Calu3 (cell line): ENCODE measurements around the gene ITGB1. TPM values are rescaled to one million over a fixed set of nuclear protein-coding genes. Genes with fewer than 3 reads are reported as not detected.
A peak's percentile ranks its signal among the peaks of the same experiment; 100 is the strongest.

Experiments
- BruUV-seq: library from RNA; stranded (reverse); fragments of 400-500 nt; replicated peaks from 2 replicates; lab custom pipeline; 2021; lab: Mats Ljungman, UMichigan
- CTCF ChIA-PET: fragments of 300-600 bp; sonication (Branson Sonifier 250); formaldehyde crosslinking; loops from one replicate; lab custom pipeline; 2022; ENCODE audit warnings: antibody characterized with exemption; lab: Charles Lee
- DNase-seq: peaks from one replicate; pipeline ENCODE4 v3.0.0; 2022
- H3K27ac Mint-ChIP-seq: one replicate; pipeline ENCODE4 v1.8.0; 2022; ENCODE audit warnings: mixed read lengths; ENCODE audit not compliant: unreplicated experiment
- H3K27me3 Mint-ChIP-seq: one replicate; pipeline ENCODE4 v1.8.0; 2022; ENCODE audit warnings: mixed read lengths; ENCODE audit not compliant: unreplicated experiment
- H3K36me3 Mint-ChIP-seq: one replicate; pipeline ENCODE4 v1.8.0; 2022; ENCODE audit warnings: mild to moderate bottlenecking, moderate library complexity, mixed read lengths; ENCODE audit not compliant: insufficient read depth, unreplicated experiment
- H3K4me1 Mint-ChIP-seq: one replicate; pipeline ENCODE4 v1.8.0; 2022; ENCODE audit warnings: mild to moderate bottlenecking, low read depth, mixed read lengths; ENCODE audit not compliant: unreplicated experiment
- H3K4me3 Mint-ChIP-seq: one replicate; pipeline ENCODE4 v1.8.0; 2022; ENCODE audit warnings: mild to moderate bottlenecking, low read depth, moderate library complexity, mixed read lengths; ENCODE audit not compliant: unreplicated experiment
- H3K9me3 Mint-ChIP-seq: one replicate; pipeline ENCODE4 v1.8.0; 2022; ENCODE audit warnings: low read depth, mixed read lengths; ENCODE audit not compliant: unreplicated experiment
- intact Hi-C: fragments of 100-400 bp; cut with micrococcal nuclease; formaldehyde crosslinking; loops from one replicate; pipeline ENCODE4 v1.10.0; 2022; ENCODE audit not compliant: unreplicated experiment
- total RNA-seq: library from RNA; stranded (reverse); gene quantifications from 2 replicates; pipeline ENCODE4 v1.2.3, GENCODE V29; 2022
- TF ChIP-seq, protein P1 (sequence below): fragments of 200-600 bp; IDR thresholded peaks from one replicate; pipeline ENCODE4 v1.8.0; 2022; ENCODE audit warnings: antibody characterized with exemption; ENCODE audit not compliant: unreplicated experiment

Gene ITGB1
- total RNA-seq, 1 experiment from 2014 or later, result 1,455 TPM

- DNase-seq, result peak; percentile 55
- peak overlapping the region; percentile 89 for H3K27ac Mint-ChIP-seq
- intact Hi-C loops, result no loop called here
- peaks cover 68% of the 10 kb centered on the region for H3K4me1 Mint-ChIP-seq
- H3K36me3 Mint-ChIP-seq, result peaks cover 85% of the 10 kb centered on the region
- TF ChIP-seq, protein P1, sequence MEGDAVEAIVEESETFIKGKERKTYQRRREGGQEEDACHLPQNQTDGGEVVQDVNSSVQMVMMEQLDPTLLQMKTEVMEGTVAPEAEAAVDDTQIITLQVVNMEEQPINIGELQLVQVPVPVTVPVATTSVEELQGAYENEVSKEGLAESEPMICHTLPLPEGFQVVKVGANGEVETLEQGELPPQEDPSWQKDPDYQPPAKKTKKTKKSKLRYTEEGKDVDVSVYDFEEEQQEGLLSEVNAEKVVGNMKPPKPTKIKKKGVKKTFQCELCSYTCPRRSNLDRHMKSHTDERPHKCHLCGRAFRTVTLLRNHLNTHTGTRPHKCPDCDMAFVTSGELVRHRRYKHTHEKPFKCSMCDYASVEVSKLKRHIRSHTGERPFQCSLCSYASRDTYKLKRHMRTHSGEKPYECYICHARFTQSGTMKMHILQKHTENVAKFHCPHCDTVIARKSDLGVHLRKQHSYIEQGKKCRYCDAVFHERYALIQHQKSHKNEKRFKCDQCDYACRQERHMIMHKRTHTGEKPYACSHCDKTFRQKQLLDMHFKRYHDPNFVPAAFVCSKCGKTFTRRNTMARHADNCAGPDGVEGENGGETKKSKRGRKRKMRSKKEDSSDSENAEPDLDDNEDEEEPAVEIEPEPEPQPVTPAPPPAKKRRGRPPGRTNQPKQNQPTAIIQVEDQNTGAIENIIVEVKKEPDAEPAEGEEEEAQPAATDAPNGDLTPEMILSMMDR, result no peak
- CTCF ChIA-PET, result interaction anchor here (1.0 to 1.5 kb wide), 3 partner anchors 10 to 16 kb away, joined by 3 to 4 read pairs (median 4); no protein-coding TSS in a partner anchor
- BruUV-seq, result no TSS peak
- no peaks in the 10 kb centered on the region for H3K9me3 Mint-ChIP-seq
- no peaks in the 10 kb centered on the region for H3K27me3 Mint-ChIP-seq
- peak overlapping the region; percentile 69 for H3K4me3 Mint-ChIP-seq
Observed at GRCh38 chr10:32938554-32939061, 19.4 kb downstream of the ITGB1 start.

DNA sequence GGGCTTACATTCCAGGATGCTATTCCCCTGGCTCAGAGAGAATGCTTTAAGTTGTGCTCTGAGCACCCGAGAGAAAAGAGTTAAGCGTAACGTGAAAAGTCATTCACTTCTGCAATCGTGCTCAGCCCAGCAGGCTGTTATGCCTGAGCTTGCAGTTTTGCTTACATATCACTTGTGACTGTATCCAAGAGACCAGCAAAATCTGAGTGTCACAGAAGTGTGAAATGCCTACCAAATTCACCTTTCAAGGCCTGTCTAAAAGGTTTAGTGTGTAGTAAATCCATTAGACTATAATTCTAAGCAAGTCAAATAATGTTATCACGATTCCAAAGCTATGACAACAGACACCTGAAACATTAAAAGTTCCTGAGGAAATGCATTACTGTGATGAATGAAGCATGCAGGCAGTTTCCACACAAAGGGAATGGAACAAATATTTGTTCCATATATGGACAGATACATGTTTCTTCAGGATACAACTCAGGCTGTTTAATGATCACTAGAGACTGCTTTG is 20.1 kb downstream of the ITGB1 start:
- Mint-ChIP-seq H3K27me3 (no peaks in the 10 kb centered on the region), H3K4me3 (peak overlapping the region; percentile 69), H3K36me3 (peaks cover 83% of the 10 kb centered on the region), H3K9me3 (no peaks in the 10 kb centered on the region), H3K4me1 (peaks cover 66% of the 10 kb centered on the region), H3K27ac (peak overlapping the region; percentile 89)
- TF ChIP-seq, protein P1, result no peak
- DNase-seq, result no peak
- no TSS peak for BruUV-seq
- intact Hi-C loops, result no loop called here
- CTCF ChIA-PET, result interaction anchor here (1.0 to 1.1 kb wide), 2 partner anchors 14 to 17 kb away, joined by 3 to 4 read pairs; no protein-coding TSS in a partner anchor

GRCh38 chr10:32932225-32932729 is 25.8 kb downstream of the ITGB1 start:
- Mint-ChIP-seq H3K36me3 (peaks cover 87% of the 10 kb centered on the region), H3K4me3 (no peak overlapping the region), H3K27ac (no peak overlapping the region), H3K4me1 (peaks cover 50% of the 10 kb centered on the region), H3K27me3 (no peaks in the 10 kb centered on the region), H3K9me3 (no peaks in the 10 kb centered on the region)
- TF ChIP-seq, protein P1, result no peak
- CTCF ChIA-PET, result no interaction called here
- BruUV-seq, result no TSS peak
- intact Hi-C loops, result no loop called here
- DNase-seq, result no peak

DNA sequence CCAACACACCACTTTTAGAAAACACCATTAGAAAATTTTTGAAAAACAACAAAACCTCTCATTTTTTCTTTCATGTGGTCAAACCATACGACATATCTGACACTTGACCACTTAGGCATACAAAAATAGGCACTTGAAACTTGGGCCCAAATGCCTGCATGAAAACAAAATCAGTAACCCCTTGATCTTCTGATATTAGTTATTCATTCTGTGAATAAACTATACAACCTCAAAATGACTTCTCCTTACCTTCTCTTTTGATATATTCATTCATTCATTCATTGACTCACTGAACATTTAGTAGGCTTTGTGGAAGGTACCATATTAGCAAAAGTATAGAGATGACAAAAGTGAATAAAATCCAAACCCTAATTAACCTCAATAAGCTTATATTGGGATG is 26.4 kb downstream of the ITGB1 start:
- H3K27ac Mint-ChIP-seq, result peak overlapping the region; percentile 37
- peaks cover 50% of the 10 kb centered on the region for H3K4me1 Mint-ChIP-seq
- BruUV-seq, result no TSS peak
- no peaks in the 10 kb centered on the region for H3K9me3 Mint-ChIP-seq
- intact Hi-C loops, result no loop called here
- no peak for DNase-seq
- TF ChIP-seq, protein P1, result no peak
- H3K4me3 Mint-ChIP-seq, result no peak overlapping the region
- CTCF ChIA-PET, result no interaction called here
- no peaks in the 10 kb centered on the region for H3K27me3 Mint-ChIP-seq
- H3K36me3 Mint-ChIP-seq, result peaks cover 87% of the 10 kb centered on the region
